Measurements from ENCODE around the gene QRSL1.

DNA sequence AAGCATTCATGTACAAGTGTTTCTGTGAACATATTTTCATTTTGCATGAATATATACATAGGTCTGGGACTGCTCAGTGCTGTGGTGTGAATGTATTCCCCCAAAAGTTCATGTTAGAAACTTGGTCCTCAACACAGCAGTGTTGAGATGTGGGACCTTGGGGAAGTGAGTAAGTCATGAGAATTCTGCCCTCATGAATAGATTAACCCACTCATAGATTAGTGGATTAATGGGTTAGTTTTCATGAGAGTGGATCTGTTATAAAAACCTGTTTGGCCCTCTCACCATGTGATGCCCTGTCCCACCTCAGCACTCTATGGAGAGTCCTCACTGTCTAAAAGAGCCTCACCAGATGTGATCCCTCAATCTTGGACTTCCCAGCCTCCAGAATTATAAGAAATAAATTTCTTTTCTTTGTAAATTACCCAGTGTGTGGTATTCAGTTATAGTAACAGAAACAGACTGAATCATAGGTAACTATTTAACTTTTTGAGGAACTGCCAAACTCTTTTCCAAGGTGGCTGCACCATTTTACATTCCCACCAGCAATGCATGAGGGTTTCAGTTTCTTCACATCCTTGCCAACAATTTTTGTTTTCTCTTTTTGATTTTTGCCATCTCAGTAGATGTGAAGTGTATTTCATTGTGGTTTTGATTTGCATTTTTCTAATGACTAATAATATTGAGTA lies 45.3 kb downstream of the QRSL1 start:
- TF ChIP-seq, protein P1, sequence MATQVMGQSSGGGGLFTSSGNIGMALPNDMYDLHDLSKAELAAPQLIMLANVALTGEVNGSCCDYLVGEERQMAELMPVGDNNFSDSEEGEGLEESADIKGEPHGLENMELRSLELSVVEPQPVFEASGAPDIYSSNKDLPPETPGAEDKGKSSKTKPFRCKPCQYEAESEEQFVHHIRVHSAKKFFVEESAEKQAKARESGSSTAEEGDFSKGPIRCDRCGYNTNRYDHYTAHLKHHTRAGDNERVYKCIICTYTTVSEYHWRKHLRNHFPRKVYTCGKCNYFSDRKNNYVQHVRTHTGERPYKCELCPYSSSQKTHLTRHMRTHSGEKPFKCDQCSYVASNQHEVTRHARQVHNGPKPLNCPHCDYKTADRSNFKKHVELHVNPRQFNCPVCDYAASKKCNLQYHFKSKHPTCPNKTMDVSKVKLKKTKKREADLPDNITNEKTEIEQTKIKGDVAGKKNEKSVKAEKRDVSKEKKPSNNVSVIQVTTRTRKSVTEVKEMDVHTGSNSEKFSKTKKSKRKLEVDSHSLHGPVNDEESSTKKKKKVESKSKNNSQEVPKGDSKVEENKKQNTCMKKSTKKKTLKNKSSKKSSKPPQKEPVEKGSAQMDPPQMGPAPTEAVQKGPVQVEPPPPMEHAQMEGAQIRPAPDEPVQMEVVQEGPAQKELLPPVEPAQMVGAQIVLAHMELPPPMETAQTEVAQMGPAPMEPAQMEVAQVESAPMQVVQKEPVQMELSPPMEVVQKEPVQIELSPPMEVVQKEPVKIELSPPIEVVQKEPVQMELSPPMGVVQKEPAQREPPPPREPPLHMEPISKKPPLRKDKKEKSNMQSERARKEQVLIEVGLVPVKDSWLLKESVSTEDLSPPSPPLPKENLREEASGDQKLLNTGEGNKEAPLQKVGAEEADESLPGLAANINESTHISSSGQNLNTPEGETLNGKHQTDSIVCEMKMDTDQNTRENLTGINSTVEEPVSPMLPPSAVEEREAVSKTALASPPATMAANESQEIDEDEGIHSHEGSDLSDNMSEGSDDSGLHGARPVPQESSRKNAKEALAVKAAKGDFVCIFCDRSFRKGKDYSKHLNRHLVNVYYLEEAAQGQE (IDR thresholded peaks at IDR 0.05; ENCODE audit: insufficient read depth in 1 of 2, low read depth in 2 of 2, low read length in 2 of 2) = no peak
- TF ChIP-seq TAF1 (IDR thresholded peaks at IDR 0.05; ENCODE audit: borderline replicate concordance, insufficient read depth, low read length) (no peak), POLR2AphosphoS5 (IDR thresholded peaks at IDR 0.05; ENCODE audit: low read depth, low read length) (no peak)
